Endodermal cell (in vitro differentiated cells): ENCODE results near the gene TOMM40L. TPM values are rescaled to one million over a fixed set of nuclear protein-coding genes. Genes with fewer than 3 reads are reported as not detected.
A peak's percentile ranks its signal among the peaks of the same experiment; 100 is the strongest.

Source experiments
- DNase-seq: peaks from one replicate; pipeline ENCODE4 v3.0.0-alpha.2; 2017
- H3K27ac ChIP-seq: 2 replicates; pipeline ENCODE4 v1.5.1; 2013; ENCODE audit warnings: mild to moderate bottlenecking, low read depth, low read length, moderate library complexity
- H3K27me3 ChIP-seq: 2 replicates; pipeline ENCODE4 v1.6.1; 2013; ENCODE audit warnings: mild to moderate bottlenecking, low read length, moderate library complexity; ENCODE audit not compliant: insufficient read depth, control insufficient read depth, poor library complexity, severe bottlenecking
- H3K36me3 ChIP-seq: 2 replicates; pipeline ENCODE4 v1.7.0; 2013; ENCODE audit warnings: mild to moderate bottlenecking, low read length, moderate library complexity; ENCODE audit not compliant: control insufficient read depth, insufficient read depth
- H3K4me1 ChIP-seq: one replicate; pipeline ENCODE4 v1.7.0; 2013; ENCODE audit warnings: low read length; ENCODE audit not compliant: control insufficient read depth, insufficient read depth
- H3K4me3 ChIP-seq: 2 replicates; pipeline ENCODE4 v1.5.1; 2013; ENCODE audit warnings: mild to moderate bottlenecking, low read length, moderate library complexity
- H3K9ac ChIP-seq: 2 replicates; pipeline ENCODE4 v1.6.1; 2013; ENCODE audit warnings: mild to moderate bottlenecking, low read length, moderate library complexity; ENCODE audit not compliant: poor library complexity, severe bottlenecking; ENCODE audit errors: extremely low read depth
- H3K9me3 ChIP-seq: 2 replicates; pipeline ENCODE4 v1.6.1; 2013; ENCODE audit warnings: mild to moderate bottlenecking, low read length, moderate library complexity; ENCODE audit not compliant: control insufficient read depth
- H3K27ac Mint-ChIP-seq: 2 replicates; pipeline ENCODE4 v1.8.0; 2020; ENCODE audit warnings: mixed read lengths
- H3K27me3 Mint-ChIP-seq: 2 replicates; pipeline ENCODE4 v1.8.0; 2021; ENCODE audit warnings: mild to moderate bottlenecking, mixed read lengths; ENCODE audit not compliant: insufficient read depth
- H3K36me3 Mint-ChIP-seq: 2 replicates; pipeline ENCODE4 v1.8.0; 2020; ENCODE audit warnings: low read depth, mixed read lengths
- H3K4me1 Mint-ChIP-seq: 2 replicates; pipeline ENCODE4 v1.8.0; 2020; ENCODE audit warnings: mixed read lengths
- H3K4me3 Mint-ChIP-seq: 2 replicates; pipeline ENCODE4 v1.8.0; 2020; ENCODE audit warnings: mild to moderate bottlenecking, moderate library complexity, mixed read lengths
- H3K9me3 Mint-ChIP-seq: 2 replicates; pipeline ENCODE4 v1.8.0; 2020; ENCODE audit warnings: mild to moderate bottlenecking, mixed read lengths
- CTCF ChIP-seq: fragments of 200-600 bp; sonication (generic); conservative IDR thresholded peaks from 2 replicates; pipeline ENCODE4 v1.5.0; 2021; ENCODE audit warnings: antibody characterized with exemption, mild to moderate bottlenecking
- WGBS, 2 experiments: methylation state at CpG; one replicate each; pipeline versions ENCODE4 v1.1.5 to v1.1.7; 2013; ENCODE audit warnings: missing lambda C conversion rate in 2 of 2, mixed read lengths in 1 of 2; ENCODE audit not compliant: insufficient coverage in 1 of 2, insufficient read length in 1 of 2; 5-methylcytosine and 5-hydroxymethylcytosine counted together
- total RNA-seq, 2 donors: library from RNA; stranded (reverse); fragmentation: NEBNext Ultra II Directional in 1 of 2; extraction: Animal tissue kit (Norgen Biotek cat#: 25700) in 1 of 2; gene quantifications; 2 replicates in 1 of 2; 3 replicates in 1 of 2; pipeline ENCODE4 v1.2.1, GENCODE V29; 2021

The TOMM40L gene
- total RNA-seq, 2 donors from 2014 or later = 9.0 to 11.6 TPM

GRCh38 chr1:161227196-161227871 lies 1.5 kb downstream of the TOMM40L start:
- H3K27me3 Mint-ChIP-seq = no peaks in the 10 kb centered on the region
- no peak overlapping the region for H3K9ac ChIP-seq

GRCh38 chr1:161228032-161228431 lies 2.2 kb downstream of the TOMM40L start:
- TF ChIP-seq CTCF = no peak
- Mint-ChIP-seq H3K27ac (no peak overlapping the region), H3K4me1 (peaks cover 34% of the 10 kb centered on the region), H3K27me3 (no peaks in the 10 kb centered on the region), H3K9me3 (no peaks in the 10 kb centered on the region), H3K36me3 (peaks cover 12% of the 10 kb centered on the region), H3K4me3 (no peak overlapping the region)
- WGBS, 2 experiments = 94% methylated on average over 7 of the region's 7 CpGs; no CpG with 5 or more reads in 1 of the 2 experiments
- Histone ChIP-seq H3K36me3 (peaks cover 14% of the 10 kb centered on the region), H3K9ac (no peak overlapping the region), H3K4me1 (peaks cover 13% of the 10 kb centered on the region), H3K27ac (no peak overlapping the region), H3K9me3 (no peaks in the 10 kb centered on the region), H3K27me3 (no peaks in the 10 kb centered on the region), H3K4me3 (no peak overlapping the region)
- no peak for DNase-seq

More at GRCh38 chr1:161227196-161227871, 1.5 kb downstream of the TOMM40L start:
- H3K36me3 Mint-ChIP-seq = peaks cover 12% of the 10 kb centered on the region
- Histone ChIP-seq H3K9me3 (no peaks in the 10 kb centered on the region), H3K27me3 (no peaks in the 10 kb centered on the region), H3K4me3 (peak overlapping the region; percentile 96), H3K4me1 (peaks cover 14% of the 10 kb centered on the region), H3K27ac (no peak overlapping the region), H3K36me3 (peaks cover 14% of the 10 kb centered on the region)
- H3K27ac Mint-ChIP-seq = peak overlapping the region; percentile 94
- peak; percentile 92 for DNase-seq
- WGBS, 2 experiments = 13 to 59% methylated on average over 2 to 11 of the region's 11 CpGs
- peak overlapping the region; percentile 85 for H3K4me3 Mint-ChIP-seq
- TF ChIP-seq CTCF = peak; percentile 94
- H3K4me1 Mint-ChIP-seq = peaks cover 39% of the 10 kb centered on the region
- no peaks in the 10 kb centered on the region for H3K9me3 Mint-ChIP-seq

GRCh38 chr1:161229896-161230295 lies 4.0 kb downstream of the TOMM40L start:
- peak; percentile 73 for TF ChIP-seq CTCF
- H3K4me3 Mint-ChIP-seq = no peak overlapping the region
- Histone ChIP-seq H3K4me1 (peaks cover 6% of the 10 kb centered on the region), H3K9ac (no peak overlapping the region), H3K27me3 (no peaks in the 10 kb centered on the region), H3K27ac (no peak overlapping the region), H3K36me3 (peaks cover 14% of the 10 kb centered on the region), H3K4me3 (no peak overlapping the region), H3K9me3 (no peaks in the 10 kb centered on the region)
- no peak overlapping the region for H3K27ac Mint-ChIP-seq
- WGBS, 2 experiments = 84 to 94% methylated on average over 3 of the region's 3 CpGs
- H3K9me3 Mint-ChIP-seq = no peaks in the 10 kb centered on the region
- H3K4me1 Mint-ChIP-seq = peaks cover 23% of the 10 kb centered on the region
- H3K36me3 Mint-ChIP-seq = peaks cover 12% of the 10 kb centered on the region
- H3K27me3 Mint-ChIP-seq = no peaks in the 10 kb centered on the region
- peak; percentile 70 for DNase-seq
